ENCODE measurements around the gene KAZN.

Gene KAZN

DNA sequence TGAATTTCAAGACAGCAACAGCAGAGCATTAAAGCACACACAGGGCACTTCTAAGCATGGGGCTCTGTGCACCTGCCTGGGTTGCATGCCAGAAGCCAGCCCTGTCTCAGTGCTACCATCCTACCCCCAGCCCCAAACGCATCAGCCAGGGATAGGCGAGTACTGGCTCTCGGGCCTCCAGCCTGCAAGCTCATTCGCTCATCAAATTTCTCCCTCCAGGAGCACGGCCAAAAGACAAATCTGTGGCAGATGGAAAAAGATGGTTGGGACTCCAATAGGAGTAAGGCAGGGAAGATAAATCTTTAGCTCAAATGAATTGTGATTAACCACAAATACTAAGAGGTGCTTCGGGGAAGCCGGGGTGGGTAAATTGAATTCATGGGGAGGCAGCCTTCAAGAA, 189.6 kb downstream of the KAZN start:
- no peak overlapping the region for H3K4me3 ChIP-seq (ENCODE audit: insufficient read depth, low read depth, low read length, poor library complexity, severe bottlenecking)

GRCh38 chr1:14790982-14791381, 192.5 kb downstream of the KAZN start:
- H3K4me3 ChIP-seq (ENCODE audit: insufficient read depth, low read depth, low read length, poor library complexity, severe bottlenecking): no peak overlapping the region
- H3K36me3 ChIP-seq (ENCODE audit: control insufficient read depth, insufficient read depth, low read length): no peaks in the 10 kb centered on the region
- H3K9me3 ChIP-seq (ENCODE audit: control insufficient read depth, low read length): no peaks in the 10 kb centered on the region
- H3K27me3 ChIP-seq (replicated peaks; ENCODE audit: control insufficient read depth, insufficient read depth, low read length, poor library complexity, severe bottlenecking): no peaks in the 10 kb centered on the region
- no peak for DNase-seq
- H3K27ac ChIP-seq (ENCODE audit: insufficient read depth, low read length, poor library complexity, severe bottlenecking): no peak overlapping the region
- H3K4me1 ChIP-seq (ENCODE audit: control insufficient read depth, insufficient read depth, low read length, poor library complexity, severe bottlenecking): no peaks in the 10 kb centered on the region

More for the DNA sequence above, 189.6 kb downstream of the KAZN start:
- H3K36me3 ChIP-seq (ENCODE audit: control insufficient read depth, insufficient read depth, low read length): no peaks in the 10 kb centered on the region
- H3K9me3 ChIP-seq (ENCODE audit: control insufficient read depth, low read length): no peaks in the 10 kb centered on the region
- no peak for DNase-seq
- no peaks in the 10 kb centered on the region for H3K4me1 ChIP-seq (ENCODE audit: control insufficient read depth, insufficient read depth, low read length, poor library complexity, severe bottlenecking)
- H3K27ac ChIP-seq (ENCODE audit: insufficient read depth, low read length, poor library complexity, severe bottlenecking): no peak overlapping the region
- no peaks in the 10 kb centered on the region for H3K27me3 ChIP-seq (replicated peaks; ENCODE audit: control insufficient read depth, insufficient read depth, low read length, poor library complexity, severe bottlenecking)

GRCh38 chr1:14791654-14792053, 193.2 kb downstream of the KAZN start:
- H3K4me3 ChIP-seq (ENCODE audit: insufficient read depth, low read depth, low read length, poor library complexity, severe bottlenecking): no peak overlapping the region
- no peaks in the 10 kb centered on the region for H3K27me3 ChIP-seq (replicated peaks; ENCODE audit: control insufficient read depth, insufficient read depth, low read length, poor library complexity, severe bottlenecking)
- no peak for DNase-seq
- H3K4me1 ChIP-seq (ENCODE audit: control insufficient read depth, insufficient read depth, low read length, poor library complexity, severe bottlenecking): no peaks in the 10 kb centered on the region
- no peaks in the 10 kb centered on the region for H3K9me3 ChIP-seq (ENCODE audit: control insufficient read depth, low read length)
- no peak overlapping the region for H3K27ac ChIP-seq (ENCODE audit: insufficient read depth, low read length, poor library complexity, severe bottlenecking)
- no peaks in the 10 kb centered on the region for H3K36me3 ChIP-seq (ENCODE audit: control insufficient read depth, insufficient read depth, low read length)

- Histone ChIP-seq H3K36me3 (ENCODE audit: control insufficient read depth, insufficient read depth, low read length) (no peaks in the 10 kb centered on the region), H3K27ac (ENCODE audit: insufficient read depth, low read length, poor library complexity, severe bottlenecking) (no peak overlapping the region), H3K9me3 (ENCODE audit: control insufficient read depth, low read length) (no peaks in the 10 kb centered on the region), H3K4me1 (ENCODE audit: control insufficient read depth, insufficient read depth, low read length, poor library complexity, severe bottlenecking) (no peaks in the 10 kb centered on the region), H3K27me3 (replicated peaks; ENCODE audit: control insufficient read depth, insufficient read depth, low read length, poor library complexity, severe bottlenecking) (peaks cover 3% of the 10 kb centered on the region), H3K4me3 (ENCODE audit: insufficient read depth, low read depth, low read length, poor library complexity, severe bottlenecking) (no peak overlapping the region)
- no peak for DNase-seq
Measured at GRCh38 chr1:14794136-14794768, 195.8 kb downstream of the KAZN start.

DNA sequence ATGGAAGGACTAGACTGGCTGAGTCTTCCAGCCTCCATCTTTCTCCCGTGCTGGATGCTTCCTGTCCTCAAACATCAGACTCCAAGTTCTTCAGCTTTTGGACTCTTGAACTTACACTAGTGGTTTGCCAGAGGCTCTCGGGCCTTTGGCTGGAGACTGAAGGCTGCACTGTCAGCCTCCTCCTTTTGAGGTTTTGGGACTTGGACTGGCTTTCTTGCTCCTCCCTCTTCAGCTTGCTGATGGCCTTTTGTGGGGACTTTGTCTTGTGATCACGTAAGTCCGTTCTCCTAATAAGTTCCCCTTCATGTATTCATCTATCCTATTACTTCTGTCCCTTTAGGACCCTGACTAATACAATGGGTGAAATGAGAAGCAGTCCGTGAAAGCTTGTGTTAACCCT, 196.4 kb downstream of the KAZN start:
- DNase-seq: no peak
- no peaks in the 10 kb centered on the region for H3K4me1 ChIP-seq (ENCODE audit: control insufficient read depth, insufficient read depth, low read length, poor library complexity, severe bottlenecking)
- H3K9me3 ChIP-seq (ENCODE audit: control insufficient read depth, low read length): no peaks in the 10 kb centered on the region
- H3K4me3 ChIP-seq (ENCODE audit: insufficient read depth, low read depth, low read length, poor library complexity, severe bottlenecking): no peak overlapping the region
- peaks cover 3% of the 10 kb centered on the region for H3K27me3 ChIP-seq (replicated peaks; ENCODE audit: control insufficient read depth, insufficient read depth, low read length, poor library complexity, severe bottlenecking)
- no peaks in the 10 kb centered on the region for H3K36me3 ChIP-seq (ENCODE audit: control insufficient read depth, insufficient read depth, low read length)
- no peak overlapping the region for H3K27ac ChIP-seq (ENCODE audit: insufficient read depth, low read length, poor library complexity, severe bottlenecking)

DNA sequence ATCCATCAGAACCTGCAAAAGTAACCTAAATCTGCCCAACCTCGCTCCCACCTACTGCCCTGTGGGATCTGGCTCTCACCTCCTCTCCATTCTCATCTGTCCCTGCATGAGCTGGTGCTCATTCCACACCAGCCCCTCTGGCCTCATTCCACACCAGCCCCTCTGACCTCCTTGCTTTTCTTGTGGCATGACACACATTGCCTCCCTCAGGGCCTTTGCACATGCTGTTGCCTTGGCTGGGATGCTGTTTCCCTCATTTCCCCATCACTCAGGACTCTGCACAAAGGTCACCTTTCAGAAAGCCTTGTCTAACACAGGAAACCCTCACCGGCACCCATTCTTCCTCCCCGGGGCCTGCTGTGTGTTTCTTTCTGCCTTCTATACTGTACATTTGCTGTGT, 197.1 kb downstream of the KAZN start:
- Histone ChIP-seq H3K4me1 (ENCODE audit: control insufficient read depth, insufficient read depth, low read length, poor library complexity, severe bottlenecking) (no peaks in the 10 kb centered on the region), H3K4me3 (ENCODE audit: insufficient read depth, low read depth, low read length, poor library complexity, severe bottlenecking) (no peak overlapping the region), H3K27ac (ENCODE audit: insufficient read depth, low read length, poor library complexity, severe bottlenecking) (no peak overlapping the region), H3K9me3 (ENCODE audit: control insufficient read depth, low read length) (no peaks in the 10 kb centered on the region), H3K36me3 (ENCODE audit: control insufficient read depth, insufficient read depth, low read length) (no peaks in the 10 kb centered on the region), H3K27me3 (replicated peaks; ENCODE audit: control insufficient read depth, insufficient read depth, low read length, poor library complexity, severe bottlenecking) (peaks cover 3% of the 10 kb centered on the region)
- no peak for DNase-seq

- peaks cover 3% of the 10 kb centered on the region for H3K27me3 ChIP-seq (replicated peaks; ENCODE audit: control insufficient read depth, insufficient read depth, low read length, poor library complexity, severe bottlenecking)
- no peak overlapping the region for H3K4me3 ChIP-seq (ENCODE audit: insufficient read depth, low read depth, low read length, poor library complexity, severe bottlenecking)
- DNase-seq: no peak
- H3K27ac ChIP-seq (ENCODE audit: insufficient read depth, low read length, poor library complexity, severe bottlenecking): no peak overlapping the region
- no peaks in the 10 kb centered on the region for H3K9me3 ChIP-seq (ENCODE audit: control insufficient read depth, low read length)
- no peaks in the 10 kb centered on the region for H3K36me3 ChIP-seq (ENCODE audit: control insufficient read depth, insufficient read depth, low read length)
- H3K4me1 ChIP-seq (ENCODE audit: control insufficient read depth, insufficient read depth, low read length, poor library complexity, severe bottlenecking): no peaks in the 10 kb centered on the region
Measured at GRCh38 chr1:14800014-14800413, 201.5 kb downstream of the KAZN start.

DNA sequence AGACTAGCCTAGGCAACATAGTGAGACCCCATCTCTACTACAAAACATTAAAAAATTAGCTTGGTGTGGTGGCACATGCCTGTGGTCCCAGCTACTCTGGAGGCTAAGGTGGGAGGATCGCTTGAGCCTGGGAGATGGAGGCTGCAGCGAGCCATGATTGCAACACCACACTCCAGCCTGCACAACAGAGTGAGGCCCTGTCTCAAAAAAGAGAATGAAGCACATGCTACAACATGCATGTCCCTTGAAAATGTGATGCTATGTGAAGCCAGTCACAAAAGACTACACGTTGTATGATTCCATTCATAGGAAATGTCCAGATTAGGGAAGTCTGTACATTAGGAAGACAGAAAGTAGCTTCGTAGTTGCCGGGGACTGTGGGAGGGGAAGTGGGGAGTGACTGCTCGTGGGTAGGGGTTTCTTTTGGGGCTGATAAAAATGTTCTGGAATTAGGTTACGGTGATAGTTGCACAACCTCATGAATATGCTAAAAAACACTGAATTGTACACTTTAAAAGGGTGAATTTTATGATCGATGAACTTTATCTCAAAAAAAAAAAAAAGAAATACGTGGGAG, 202.1 kb downstream of the KAZN start:
- no peak overlapping the region for H3K4me3 ChIP-seq (ENCODE audit: insufficient read depth, low read depth, low read length, poor library complexity, severe bottlenecking)
- no peak for DNase-seq
- H3K9me3 ChIP-seq (ENCODE audit: control insufficient read depth, low read length): no peaks in the 10 kb centered on the region
- H3K27me3 ChIP-seq (replicated peaks; ENCODE audit: control insufficient read depth, insufficient read depth, low read length, poor library complexity, severe bottlenecking): peaks cover 3% of the 10 kb centered on the region
- no peaks in the 10 kb centered on the region for H3K36me3 ChIP-seq (ENCODE audit: control insufficient read depth, insufficient read depth, low read length)
- H3K4me1 ChIP-seq (ENCODE audit: control insufficient read depth, insufficient read depth, low read length, poor library complexity, severe bottlenecking): no peaks in the 10 kb centered on the region
- no peak overlapping the region for H3K27ac ChIP-seq (ENCODE audit: insufficient read depth, low read length, poor library complexity, severe bottlenecking)

- Histone ChIP-seq H3K27ac (ENCODE audit: insufficient read depth, low read length, poor library complexity, severe bottlenecking) (no peak overlapping the region), H3K36me3 (ENCODE audit: control insufficient read depth, insufficient read depth, low read length) (no peaks in the 10 kb centered on the region), H3K9me3 (ENCODE audit: control insufficient read depth, low read length) (no peaks in the 10 kb centered on the region), H3K4me3 (ENCODE audit: insufficient read depth, low read depth, low read length, poor library complexity, severe bottlenecking) (no peak overlapping the region), H3K27me3 (replicated peaks; ENCODE audit: control insufficient read depth, insufficient read depth, low read length, poor library complexity, severe bottlenecking) (no peaks in the 10 kb centered on the region), H3K4me1 (ENCODE audit: control insufficient read depth, insufficient read depth, low read length, poor library complexity, severe bottlenecking) (no peaks in the 10 kb centered on the region)
- DNase-seq: no peak
Measured at GRCh38 chr1:14803002-14803789, 204.7 kb downstream of the KAZN start.

DNA sequence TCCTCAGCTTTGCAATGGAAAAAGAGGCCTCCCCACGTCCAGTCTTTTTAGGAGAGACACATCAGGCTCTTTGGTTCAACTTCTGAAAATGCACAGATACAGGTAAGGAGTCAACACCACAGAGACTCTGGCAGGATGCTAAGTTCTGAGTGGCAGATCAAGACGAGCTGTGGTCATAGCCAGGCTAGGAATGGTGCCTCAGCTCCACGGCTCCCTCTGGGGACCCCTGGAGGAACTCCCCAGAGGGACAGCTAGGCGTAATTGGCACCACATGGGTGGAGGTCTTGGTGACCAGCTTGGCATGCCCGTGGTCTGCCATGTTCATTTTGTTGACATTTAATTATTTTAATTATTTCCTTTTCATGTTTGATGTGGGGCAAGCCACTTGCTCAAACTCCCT, 206.1 kb downstream of the KAZN start:
- H3K4me3 ChIP-seq (ENCODE audit: insufficient read depth, low read depth, low read length, poor library complexity, severe bottlenecking): no peak overlapping the region
- no peaks in the 10 kb centered on the region for H3K27me3 ChIP-seq (replicated peaks; ENCODE audit: control insufficient read depth, insufficient read depth, low read length, poor library complexity, severe bottlenecking)
- no peaks in the 10 kb centered on the region for H3K4me1 ChIP-seq (ENCODE audit: control insufficient read depth, insufficient read depth, low read length, poor library complexity, severe bottlenecking)
- H3K9me3 ChIP-seq (ENCODE audit: control insufficient read depth, low read length): no peaks in the 10 kb centered on the region
- no peaks in the 10 kb centered on the region for H3K36me3 ChIP-seq (ENCODE audit: control insufficient read depth, insufficient read depth, low read length)
- no peak overlapping the region for H3K27ac ChIP-seq (ENCODE audit: insufficient read depth, low read length, poor library complexity, severe bottlenecking)
- DNase-seq: no peak
